ENCODE measurements around the gene ADRA2C. TPM values are rescaled to one million over a fixed set of nuclear protein-coding genes. Genes with fewer than 3 reads are reported as not detected.

Gene ADRA2C
- polyA plus RNA-seq, 1 of the 3 experiments (the other 2 are of a cell fraction): 0.15 TPM

- CTCF ChIA-PET: no interaction called here
- POLR2A ChIA-PET: no interaction called here
- TF ChIP-seq POLR2AphosphoS5 (IDR thresholded peaks at IDR 0.05; ENCODE audit: low read depth, low read length): no peak
Measured at GRCh38 chr4:3727847-3728469, 38.2 kb upstream of the ADRA2C start.

GRCh38 chr4:3729188-3729881 lies 36.9 kb upstream of the ADRA2C start:
- Histone ChIP-seq H4K20me1 (ENCODE audit: insufficient read depth) (no peaks in the 10 kb centered on the region), H3F3A (replicated peaks; ENCODE audit: insufficient read depth) (no peaks in the 10 kb centered on the region), H3K9ac (no peak overlapping the region), H3K27ac (ENCODE audit: low read depth in 2 of 2, low read length in 1 of 2) (no peak overlapping the region), H3K9me3 (no peaks in the 10 kb centered on the region), H3K27me3 (ENCODE audit: insufficient read depth) (no peaks in the 10 kb centered on the region), H3K4me1 (ENCODE audit: control insufficient read depth in 1 of 2, insufficient read depth in 2 of 2, low read depth in 1 of 2, low read length in 1 of 2) (peaks cover 0 to 16% of the 10 kb centered on the region in 2 experiments; a peak in 1 of 4 replicates), H3K36me3 (replicated peaks in 1 of 2; ENCODE audit: control insufficient read depth in 1 of 2, insufficient read depth in 2 of 2, low read length in 1 of 2) (no peaks in the 10 kb centered on the region), H3K4me2 (no peak overlapping the region), H3K9me2 (no peaks in the 10 kb centered on the region), H2AFZ (ENCODE audit: low read depth) (no peak overlapping the region), H3K4me3 (ENCODE audit: low read depth in 2 of 2, low read length in 1 of 2) (no peak overlapping the region), H3K79me2 (ENCODE audit: insufficient read depth) (no peaks in the 10 kb centered on the region)
- DNase-seq: no peak
- CTCF ChIA-PET: no interaction called here
- TF ChIP-seq MEF2A (IDR thresholded peaks at IDR 0.05; ENCODE audit: borderline replicate concordance, low read depth): no peak
- POLR2A ChIA-PET: no interaction called here
- WGBS (ENCODE audit: low lambda C conversion rate): 52% methylated on average over 11 of the region's 11 CpGs

More at GRCh38 chr4:3727847-3728469, 38.2 kb upstream of the ADRA2C start:
- no peaks in the 10 kb centered on the region for H3K9me2 ChIP-seq
- no peak overlapping the region for H3K4me2 ChIP-seq
- H3K4me3 ChIP-seq (ENCODE audit: low read depth in 2 of 2, low read length in 1 of 2): no peak overlapping the region
- H3K4me1 ChIP-seq (ENCODE audit: control insufficient read depth in 1 of 2, insufficient read depth in 2 of 2, low read depth in 1 of 2, low read length in 1 of 2): peaks cover 0 to 13% of the 10 kb centered on the region in 2 experiments; a peak in 1 of 4 replicates
- no peaks in the 10 kb centered on the region for H3F3A ChIP-seq (replicated peaks; ENCODE audit: insufficient read depth)
- 69% methylated on average over 12 of the region's 16 CpGs for WGBS (ENCODE audit: low lambda C conversion rate)
- no peaks in the 10 kb centered on the region for H3K27me3 ChIP-seq (ENCODE audit: insufficient read depth)
- no peak overlapping the region for H3K27ac ChIP-seq (ENCODE audit: low read depth in 2 of 2, low read length in 1 of 2)
- no peaks in the 10 kb centered on the region for H3K9me3 ChIP-seq
- no peaks in the 10 kb centered on the region for H3K36me3 ChIP-seq (replicated peaks in 1 of 2; ENCODE audit: control insufficient read depth in 1 of 2, insufficient read depth in 2 of 2, low read length in 1 of 2)
- no peak overlapping the region for H2AFZ ChIP-seq (ENCODE audit: low read depth)
- no peaks in the 10 kb centered on the region for H4K20me1 ChIP-seq (ENCODE audit: insufficient read depth)
- H3K9ac ChIP-seq: no peak overlapping the region
- DNase-seq: no peak
- no peaks in the 10 kb centered on the region for H3K79me2 ChIP-seq (ENCODE audit: insufficient read depth)

- CTCF ChIA-PET: no interaction called here
- H4K20me1 ChIP-seq (ENCODE audit: insufficient read depth): no peaks in the 10 kb centered on the region
- H3K4me3 ChIP-seq (ENCODE audit: low read depth in 2 of 2, low read length in 1 of 2): no peak overlapping the region
- no peak overlapping the region for H3K9ac ChIP-seq
- no peaks in the 10 kb centered on the region for H3K9me2 ChIP-seq
- 40% methylated on average over 2 of the region's 5 CpGs for WGBS (ENCODE audit: low lambda C conversion rate)
- no peak for TF ChIP-seq PBX3 (IDR thresholded peaks at IDR 0.05)
- no peak for TF ChIP-seq TAF1 (IDR thresholded peaks at IDR 0.05; ENCODE audit: borderline replicate concordance, low read depth, low read length)
- no peak for TF ChIP-seq TCF12 (IDR thresholded peaks at IDR 0.05)
- DNase-seq: no peak
- H3K27ac ChIP-seq (ENCODE audit: low read depth in 2 of 2, low read length in 1 of 2): no peak overlapping the region
- no peaks in the 10 kb centered on the region for H3K27me3 ChIP-seq (ENCODE audit: insufficient read depth)
- H3K79me2 ChIP-seq (ENCODE audit: insufficient read depth): no peaks in the 10 kb centered on the region
- no peaks in the 10 kb centered on the region for H3K36me3 ChIP-seq (replicated peaks in 1 of 2; ENCODE audit: control insufficient read depth in 1 of 2, insufficient read depth in 2 of 2, low read length in 1 of 2)
- H3K4me1 ChIP-seq (ENCODE audit: control insufficient read depth in 1 of 2, insufficient read depth in 2 of 2, low read depth in 1 of 2, low read length in 1 of 2): peaks cover 0 to 16% of the 10 kb centered on the region in 2 experiments; a peak in 1 of 4 replicates
- no peaks in the 10 kb centered on the region for H3F3A ChIP-seq (replicated peaks; ENCODE audit: insufficient read depth)
- H3K9me3 ChIP-seq: no peaks in the 10 kb centered on the region
- POLR2A ChIA-PET: no interaction called here
- H3K4me2 ChIP-seq: no peak overlapping the region
- H2AFZ ChIP-seq (ENCODE audit: low read depth): no peak overlapping the region
Measured at GRCh38 chr4:3729882-3730226, 36.3 kb upstream of the ADRA2C start.
